Stimulated activated CD4-positive, alpha-beta T cell treated with anti-CD3 and anti-CD28 coated beads, Interleukin-1b, Interleukin-23, amount 100 ng/mL, for 1 hour (primary cell): ENCODE data around the gene CHERP.

Experiments
- DNase-seq, 2 donors: peaks; one replicate each; pipeline ENCODE4 v3.0.0-alpha.2; 2020; ENCODE audit warnings: low read depth in 2 of 2

The CHERP gene

GRCh38 chr19:16542045-16542909 is at the start of gene CHERP:
TSS of gene CHERP (minus strand) at chr19:16542437. CDS start at chr19:16542378, 59 bp downstream.
- peak; percentile 82 to 84 for DNase-seq

DNA sequence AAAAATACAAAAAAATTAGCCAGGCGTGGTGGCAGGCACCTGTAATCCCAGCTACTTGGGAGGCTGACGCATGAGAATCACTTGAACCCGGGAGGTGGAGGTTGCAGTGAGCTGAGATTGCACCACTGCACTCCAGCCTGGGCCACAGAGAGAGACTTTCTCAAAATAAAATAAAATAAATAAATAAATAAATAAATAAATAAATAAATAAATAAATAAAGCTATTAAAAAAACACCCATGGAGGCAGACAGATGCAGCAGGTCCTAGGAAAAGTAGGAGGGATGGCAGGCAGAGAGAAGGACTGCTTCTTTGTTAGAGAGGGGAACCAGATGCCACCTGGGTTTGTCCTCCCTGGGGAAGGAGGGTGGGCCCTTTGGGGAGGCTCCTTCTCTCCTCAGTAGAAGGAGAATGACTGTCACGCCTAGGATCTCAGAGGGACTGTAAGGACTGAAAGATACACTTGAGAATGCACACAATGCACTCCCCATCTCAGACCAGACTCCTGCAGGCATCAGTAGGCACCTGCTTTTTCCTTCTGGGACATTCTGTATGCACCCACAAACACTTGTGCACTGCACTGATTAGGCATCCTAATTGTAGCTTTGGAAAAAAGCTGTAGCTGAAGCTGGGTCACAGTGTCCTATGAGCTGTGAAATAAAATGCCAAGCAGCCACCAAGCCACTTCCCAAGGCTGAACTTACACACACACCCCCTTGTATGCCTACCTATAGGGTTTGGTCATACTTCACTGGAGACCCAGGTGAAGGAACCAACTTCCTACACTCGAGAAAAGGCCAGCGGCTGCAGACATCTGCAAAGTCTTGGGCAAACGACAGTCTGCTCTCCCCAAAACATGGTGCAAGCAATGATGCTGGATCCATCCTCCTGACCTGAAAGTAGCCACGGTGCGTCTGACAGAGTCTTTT is 48.9 kb upstream of the CHERP start:
- DNase-seq: no peak

DNA sequence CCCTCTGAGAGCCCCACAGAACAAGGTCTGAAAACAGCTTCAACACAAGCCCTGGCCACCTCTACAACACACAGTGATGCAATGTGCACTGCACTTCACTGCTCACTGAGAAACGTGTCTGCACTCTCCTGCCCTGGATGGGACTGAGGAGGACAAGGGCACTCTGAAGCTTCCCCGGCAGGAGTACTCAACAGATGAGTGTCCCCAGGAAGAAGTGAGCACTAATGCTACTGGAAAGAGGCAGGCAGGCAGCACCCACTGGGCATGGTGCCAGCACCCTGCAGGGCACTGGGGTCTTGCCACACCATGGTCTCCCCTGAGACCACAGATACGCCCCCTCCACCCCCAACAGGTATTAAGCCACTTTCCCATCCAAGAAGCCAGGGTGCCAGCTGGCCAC is 47.7 kb upstream of the CHERP start:
- no peak for DNase-seq

DNA sequence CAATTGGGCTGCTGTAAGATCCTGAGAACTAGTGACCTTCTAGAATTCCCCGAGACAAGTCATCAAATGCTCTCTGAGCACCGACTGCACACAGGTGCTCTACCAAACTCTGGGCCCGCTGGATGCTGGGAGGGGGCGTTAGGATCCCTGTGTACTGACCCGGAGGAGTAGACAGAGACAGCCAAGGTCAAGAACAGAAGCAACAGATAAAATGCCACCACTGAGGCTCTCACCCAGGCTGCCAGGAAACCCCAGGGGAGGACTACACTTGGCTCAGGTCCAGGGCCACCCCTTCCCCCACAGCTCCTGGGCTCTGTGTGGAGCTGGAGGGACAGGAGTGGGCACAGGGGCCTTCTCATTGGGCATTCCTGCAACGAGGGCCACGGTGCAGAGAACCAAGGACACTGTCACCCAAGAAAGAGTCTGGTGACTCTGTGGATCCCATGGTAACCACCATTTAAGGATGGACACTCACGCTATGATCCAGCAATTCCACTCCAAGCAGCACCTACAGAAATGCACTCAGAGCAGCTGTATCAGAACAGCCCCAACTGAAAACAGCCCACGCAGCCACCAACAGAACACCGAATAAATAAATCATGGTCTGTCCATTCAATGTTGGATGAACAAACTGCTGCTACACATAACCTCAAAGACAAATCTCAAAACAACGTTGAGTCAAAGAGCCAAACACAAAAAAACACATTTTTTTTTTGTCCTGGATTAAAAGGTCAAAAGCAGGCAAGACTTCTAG is 46.8 kb upstream of the CHERP start:
- DNase-seq: no peak

GRCh38 chr19:16587833-16588823 is 45.9 kb upstream of the CHERP start:
- DNase-seq: no peak

GRCh38 chr19:16586991-16587832 is 45.0 kb upstream of the CHERP start:
- no peak for DNase-seq

GRCh38 chr19:16586477-16586871 is 44.2 kb upstream of the CHERP start:
- no peak for DNase-seq

DNA sequence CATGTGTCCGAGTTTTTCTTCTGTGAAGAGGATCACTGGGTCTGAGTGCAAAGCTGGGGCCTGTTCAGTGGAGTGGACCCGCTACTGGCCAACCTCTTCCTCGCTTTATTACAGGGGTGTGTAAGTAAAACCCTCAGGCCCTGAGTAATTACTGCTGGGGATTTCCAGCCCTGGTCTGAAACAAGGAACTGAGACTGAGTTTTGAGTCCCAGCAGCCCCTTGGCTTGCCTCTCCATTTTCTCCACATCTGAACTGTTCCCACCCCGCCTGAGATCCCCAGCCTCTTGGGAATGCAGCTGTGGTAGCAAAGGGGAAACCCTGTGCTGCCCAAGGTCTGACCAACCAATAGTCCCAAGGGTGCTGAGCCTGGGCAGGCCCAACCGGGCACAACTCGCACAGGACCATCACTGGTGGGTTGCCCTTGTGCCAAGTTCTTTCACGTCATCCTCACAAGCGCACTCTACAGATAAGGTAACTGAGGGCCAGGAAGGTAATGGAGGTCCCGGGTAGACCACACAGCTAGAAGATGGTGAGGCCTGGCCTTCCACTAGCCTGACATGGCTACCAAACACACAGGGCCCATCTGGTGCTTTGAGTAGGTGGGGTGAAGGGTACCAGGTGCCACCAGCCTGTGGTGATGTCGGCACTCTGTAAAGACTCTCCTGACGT is 43.7 kb upstream of the CHERP start:
- DNase-seq: no peak

GRCh38 chr19:16585094-16585801 is 43.0 kb upstream of the CHERP start:
- no peak for DNase-seq

- DNase-seq: peak; percentile 49 to 77
Observed at GRCh38 chr19:16584248-16585093, 42.2 kb upstream of the CHERP start.

GRCh38 chr19:16582486-16583261 is 40.4 kb upstream of the CHERP start:
- no peak for DNase-seq

DNA sequence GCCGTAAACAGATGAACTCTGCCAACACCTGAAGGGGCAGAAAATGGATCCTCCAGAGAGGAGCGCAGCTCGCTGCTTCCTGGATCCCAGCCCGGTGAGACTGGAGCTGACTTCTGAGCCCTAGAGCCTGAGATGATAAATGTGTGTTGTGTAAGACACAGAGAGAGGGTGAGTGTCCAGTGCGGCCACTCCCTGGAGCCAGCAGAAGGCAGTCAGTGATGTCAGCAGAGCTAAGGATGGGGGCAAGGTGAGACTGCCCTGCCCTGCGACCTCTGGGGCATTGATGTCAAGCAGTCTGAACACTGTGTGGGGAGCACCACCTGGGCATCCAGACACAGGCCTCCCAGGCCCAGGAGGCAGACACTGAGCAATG is 39.7 kb upstream of the CHERP start:
- no peak for DNase-seq

- no peak for DNase-seq
Observed at GRCh38 chr19:16581145-16581970, 39.1 kb upstream of the CHERP start.

GRCh38 chr19:16579381-16579780 is 37.1 kb upstream of the CHERP start:
- DNase-seq: no peak

GRCh38 chr19:16577531-16577985 is 35.3 kb upstream of the CHERP start:
- no peak for DNase-seq
